Measurements from ENCODE around the gene PARD3B.

DNA sequence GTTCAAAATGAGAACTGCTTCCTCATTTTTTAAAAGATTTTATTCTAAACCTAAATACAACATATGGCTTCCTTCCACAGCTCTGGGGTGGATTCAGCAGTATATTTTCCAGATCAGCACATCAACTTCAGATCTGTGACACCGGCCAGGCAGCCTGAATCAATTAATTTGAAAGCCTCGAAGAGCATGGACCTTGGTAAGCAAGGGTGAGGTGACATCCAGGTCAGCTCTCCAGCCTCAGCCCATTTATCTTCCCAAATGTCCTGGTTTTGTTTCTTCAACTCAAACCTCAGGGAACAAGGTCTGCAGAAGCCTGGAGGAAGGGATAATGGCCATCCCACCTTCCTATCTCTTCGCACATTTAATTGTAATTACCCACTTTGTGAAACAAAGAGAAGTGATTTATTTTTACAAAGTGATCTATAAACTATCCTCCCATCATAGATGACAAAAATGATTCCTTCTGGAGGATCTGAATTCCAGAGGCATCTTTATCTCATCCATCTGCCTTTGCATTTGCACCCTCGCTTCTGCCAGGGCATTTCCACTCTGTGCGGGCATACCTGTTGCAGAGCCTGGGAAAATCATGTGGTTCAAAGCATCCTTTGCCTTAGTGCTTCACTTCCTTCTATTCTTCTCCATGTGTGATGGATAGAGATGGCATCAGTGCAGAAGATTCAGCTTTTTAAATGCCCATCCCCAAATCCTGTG, 648.0 kb downstream of the PARD3B start:
- TF ChIP-seq, protein P1, sequence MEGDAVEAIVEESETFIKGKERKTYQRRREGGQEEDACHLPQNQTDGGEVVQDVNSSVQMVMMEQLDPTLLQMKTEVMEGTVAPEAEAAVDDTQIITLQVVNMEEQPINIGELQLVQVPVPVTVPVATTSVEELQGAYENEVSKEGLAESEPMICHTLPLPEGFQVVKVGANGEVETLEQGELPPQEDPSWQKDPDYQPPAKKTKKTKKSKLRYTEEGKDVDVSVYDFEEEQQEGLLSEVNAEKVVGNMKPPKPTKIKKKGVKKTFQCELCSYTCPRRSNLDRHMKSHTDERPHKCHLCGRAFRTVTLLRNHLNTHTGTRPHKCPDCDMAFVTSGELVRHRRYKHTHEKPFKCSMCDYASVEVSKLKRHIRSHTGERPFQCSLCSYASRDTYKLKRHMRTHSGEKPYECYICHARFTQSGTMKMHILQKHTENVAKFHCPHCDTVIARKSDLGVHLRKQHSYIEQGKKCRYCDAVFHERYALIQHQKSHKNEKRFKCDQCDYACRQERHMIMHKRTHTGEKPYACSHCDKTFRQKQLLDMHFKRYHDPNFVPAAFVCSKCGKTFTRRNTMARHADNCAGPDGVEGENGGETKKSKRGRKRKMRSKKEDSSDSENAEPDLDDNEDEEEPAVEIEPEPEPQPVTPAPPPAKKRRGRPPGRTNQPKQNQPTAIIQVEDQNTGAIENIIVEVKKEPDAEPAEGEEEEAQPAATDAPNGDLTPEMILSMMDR (conservative IDR thresholded peaks at IDR 0.05; ENCODE audit: low read depth in 2 of 2), result no peak
- TF ChIP-seq POLR2AphosphoS5 (IDR thresholded peaks at IDR 0.05; ENCODE audit: low read depth) (no peak), EZH2 (IDR thresholded peaks at IDR 0.05; ENCODE audit: low read depth, unreplicated experiment) (no peak), STAT1 (IDR thresholded peaks at IDR 0.05; ENCODE audit: unreplicated experiment) (no peak), CREB1 (CRISPR knock-in tag; IDR thresholded peaks at IDR 0.05; ENCODE audit: low read depth) (no peak), JUNB (IDR thresholded peaks at IDR 0.05; ENCODE audit: unreplicated experiment) (no peak), EZH2phosphoT487 (IDR thresholded peaks at IDR 0.05; ENCODE audit: unreplicated experiment) (no peak)
- TF ChIP-seq, protein P2, sequence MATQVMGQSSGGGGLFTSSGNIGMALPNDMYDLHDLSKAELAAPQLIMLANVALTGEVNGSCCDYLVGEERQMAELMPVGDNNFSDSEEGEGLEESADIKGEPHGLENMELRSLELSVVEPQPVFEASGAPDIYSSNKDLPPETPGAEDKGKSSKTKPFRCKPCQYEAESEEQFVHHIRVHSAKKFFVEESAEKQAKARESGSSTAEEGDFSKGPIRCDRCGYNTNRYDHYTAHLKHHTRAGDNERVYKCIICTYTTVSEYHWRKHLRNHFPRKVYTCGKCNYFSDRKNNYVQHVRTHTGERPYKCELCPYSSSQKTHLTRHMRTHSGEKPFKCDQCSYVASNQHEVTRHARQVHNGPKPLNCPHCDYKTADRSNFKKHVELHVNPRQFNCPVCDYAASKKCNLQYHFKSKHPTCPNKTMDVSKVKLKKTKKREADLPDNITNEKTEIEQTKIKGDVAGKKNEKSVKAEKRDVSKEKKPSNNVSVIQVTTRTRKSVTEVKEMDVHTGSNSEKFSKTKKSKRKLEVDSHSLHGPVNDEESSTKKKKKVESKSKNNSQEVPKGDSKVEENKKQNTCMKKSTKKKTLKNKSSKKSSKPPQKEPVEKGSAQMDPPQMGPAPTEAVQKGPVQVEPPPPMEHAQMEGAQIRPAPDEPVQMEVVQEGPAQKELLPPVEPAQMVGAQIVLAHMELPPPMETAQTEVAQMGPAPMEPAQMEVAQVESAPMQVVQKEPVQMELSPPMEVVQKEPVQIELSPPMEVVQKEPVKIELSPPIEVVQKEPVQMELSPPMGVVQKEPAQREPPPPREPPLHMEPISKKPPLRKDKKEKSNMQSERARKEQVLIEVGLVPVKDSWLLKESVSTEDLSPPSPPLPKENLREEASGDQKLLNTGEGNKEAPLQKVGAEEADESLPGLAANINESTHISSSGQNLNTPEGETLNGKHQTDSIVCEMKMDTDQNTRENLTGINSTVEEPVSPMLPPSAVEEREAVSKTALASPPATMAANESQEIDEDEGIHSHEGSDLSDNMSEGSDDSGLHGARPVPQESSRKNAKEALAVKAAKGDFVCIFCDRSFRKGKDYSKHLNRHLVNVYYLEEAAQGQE (IDR thresholded peaks at IDR 0.05; ENCODE audit: unreplicated experiment), result no peak
- TF ChIP-seq, protein P3, sequence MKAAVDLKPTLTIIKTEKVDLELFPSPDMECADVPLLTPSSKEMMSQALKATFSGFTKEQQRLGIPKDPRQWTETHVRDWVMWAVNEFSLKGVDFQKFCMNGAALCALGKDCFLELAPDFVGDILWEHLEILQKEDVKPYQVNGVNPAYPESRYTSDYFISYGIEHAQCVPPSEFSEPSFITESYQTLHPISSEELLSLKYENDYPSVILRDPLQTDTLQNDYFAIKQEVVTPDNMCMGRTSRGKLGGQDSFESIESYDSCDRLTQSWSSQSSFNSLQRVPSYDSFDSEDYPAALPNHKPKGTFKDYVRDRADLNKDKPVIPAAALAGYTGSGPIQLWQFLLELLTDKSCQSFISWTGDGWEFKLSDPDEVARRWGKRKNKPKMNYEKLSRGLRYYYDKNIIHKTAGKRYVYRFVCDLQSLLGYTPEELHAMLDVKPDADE (IDR thresholded peaks at IDR 0.05), result no peak
